ENCODE results near the gene CACNA1S. TPM values are rescaled to one million over a fixed set of nuclear protein-coding genes. Genes with fewer than 3 reads are reported as not detected.

Gene CACNA1S
- total and polyA plus RNA-seq, 2 of the 8 experiments (the other 6 are each of a cell fraction or from before 2014, with no cell fraction given): 0.06 TPM; not detected in 1

- Histone ChIP-seq H3K18ac (ENCODE audit: extremely low read depth, low read length) (no peak overlapping the region), H2AFZ (ENCODE audit: low read length) (no peak overlapping the region), H3K4me2 (ENCODE audit: insufficient read depth in 1 of 2, low read depth in 2 of 2, low read length in 2 of 2) (no peak overlapping the region), H3K23ac (ENCODE audit: insufficient read length) (no peak overlapping the region), H3K27ac (ENCODE audit: low read depth, low read length) (no peak overlapping the region), H4K5ac (ENCODE audit: insufficient read length, low read depth, low read length) (no peak overlapping the region), H4K91ac (replicated peaks; ENCODE audit: insufficient read length, low read length) (no peak overlapping the region), H3K79me2 (ENCODE audit: control insufficient read depth in 1 of 2, insufficient read depth in 2 of 2, low read length in 2 of 2) (no peaks in the 10 kb centered on the region), H4K8ac (ENCODE audit: extremely low read depth, insufficient read depth, low read length) (no peak overlapping the region), H4K20me1 (replicated peaks in 1 of 2; ENCODE audit: control insufficient read depth in 1 of 2, insufficient read depth in 2 of 2, low read length in 2 of 2) (peaks cover 12 to 17% of the 10 kb centered on the region in 2 experiments), H3K27me3 (replicated peaks in 1 of 4; ENCODE audit: control insufficient read depth in 3 of 4, extremely low read depth in 1 of 4, insufficient read depth in 3 of 4, low read length in 3 of 4) (no peaks in the 10 kb centered on the region), H3K4me3 (ENCODE audit: extremely low read depth in 1 of 4, insufficient read depth in 2 of 4, low read depth in 3 of 4, low read length in 4 of 4) (no peak overlapping the region), H3K4ac (replicated peaks; ENCODE audit: insufficient read length, low read depth, low read length) (no peak overlapping the region), H3K4me1 (replicated peaks in 1 of 4; ENCODE audit: control insufficient read depth in 3 of 4, insufficient read depth in 4 of 4, low read length in 3 of 4) (no peaks in the 10 kb centered on the region), H3K23me2 (ENCODE audit: low read depth, low read length) (no peaks in the 10 kb centered on the region), H2AK5ac (ENCODE audit: low read depth, low read length) (no peak overlapping the region), H2BK15ac (ENCODE audit: low read length) (no peak overlapping the region), H3K79me1 (ENCODE audit: low read depth, low read length) (no peaks in the 10 kb centered on the region), H3K56ac (replicated peaks; ENCODE audit: insufficient read length, low read depth, low read length) (no peak overlapping the region), H2BK5ac (ENCODE audit: low read depth, low read length) (no peak overlapping the region), H2BK12ac (ENCODE audit: low read depth, low read length) (no peak overlapping the region), H2BK20ac (ENCODE audit: low read length) (no peak overlapping the region), H3K9ac (replicated peaks in 1 of 4; ENCODE audit: extremely low read depth in 1 of 4, low read depth in 3 of 4, low read length in 3 of 4) (no peak overlapping the region), H3K14ac (ENCODE audit: insufficient read length) (no peak overlapping the region), H3K36me3 (ENCODE audit: control insufficient read depth in 2 of 4, insufficient read depth in 4 of 4, low read length in 3 of 4) (peaks cover 57 to 87% (median 84%) of the 10 kb centered on the region in 4 experiments), H2BK120ac (replicated peaks; ENCODE audit: low read depth, low read length) (no peak overlapping the region), H3K9me3 (ENCODE audit: insufficient read depth in 2 of 2, low read depth in 1 of 2, low read length in 1 of 2) (no peaks in the 10 kb centered on the region)
- ChIA-PET POLR2A (ENCODE audit: partially characterized antibody) (interaction anchor here (2.1 kb wide), 1 partner anchor 8 kb away, joined by 5 read pairs; no protein-coding TSS in a partner anchor), CTCF (ENCODE audit: partially characterized antibody) (interaction anchor here (1.0 to 1.5 kb wide), 2 partner anchors 13 to 28 kb away, joined by 3 read pairs; no protein-coding TSS in a partner anchor)
- no peak for FAIRE-seq
- no peak for DNase-seq (ENCODE audit: low read depth in 1 of 2, low spot score in 2 of 2)
- TF ChIP-seq SP2 (IDR thresholded peaks at IDR 0.05; ENCODE audit: low read length): no peak
- no peak for TF ChIP-seq CBX8 (IDR thresholded peaks at IDR 0.05; ENCODE audit: borderline replicate concordance, low read depth, low read length)
- TF ChIP-seq RFX5 (IDR thresholded peaks at IDR 0.05; ENCODE audit: borderline replicate concordance, low read depth, low read length): no peak
- TF ChIP-seq NRF1 (IDR thresholded peaks at IDR 0.05; ENCODE audit: low read depth, low read length): no peak
- no peak for TF ChIP-seq KDM5A (IDR thresholded peaks at IDR 0.05; ENCODE audit: low read length)
- TF ChIP-seq NANOG (IDR thresholded peaks at IDR 0.05; ENCODE audit: insufficient read depth, low read depth, low read length, poor library complexity, severe bottlenecking): no peak
- TF ChIP-seq SIX5 (IDR thresholded peaks at IDR 0.05; ENCODE audit: low read depth, low read length): no peak
- no peak for TF ChIP-seq CEBPB (IDR thresholded peaks at IDR 0.05; ENCODE audit: low read depth, low read length)
- WGBS, 2 experiments (ENCODE audit: extremely low coverage in 1 of 2, insufficient coverage in 1 of 2, insufficient read length in 1 of 2, insufficient replicate concordance in 2 of 2, low coverage in 1 of 2, low lambda C conversion rate in 2 of 2, missing lambda C conversion rate in 1 of 2): 73% methylated on average over 5 of the region's 5 CpGs; no CpG with 5 or more reads in 1 of the 2 experiments
Measured at GRCh38 chr1:201144701-201145100, 32.5 kb upstream of the CACNA1S start.

All from H1 (cell line).